ENCODE measurements around the gene CABP1.

The CABP1 gene

DNA sequence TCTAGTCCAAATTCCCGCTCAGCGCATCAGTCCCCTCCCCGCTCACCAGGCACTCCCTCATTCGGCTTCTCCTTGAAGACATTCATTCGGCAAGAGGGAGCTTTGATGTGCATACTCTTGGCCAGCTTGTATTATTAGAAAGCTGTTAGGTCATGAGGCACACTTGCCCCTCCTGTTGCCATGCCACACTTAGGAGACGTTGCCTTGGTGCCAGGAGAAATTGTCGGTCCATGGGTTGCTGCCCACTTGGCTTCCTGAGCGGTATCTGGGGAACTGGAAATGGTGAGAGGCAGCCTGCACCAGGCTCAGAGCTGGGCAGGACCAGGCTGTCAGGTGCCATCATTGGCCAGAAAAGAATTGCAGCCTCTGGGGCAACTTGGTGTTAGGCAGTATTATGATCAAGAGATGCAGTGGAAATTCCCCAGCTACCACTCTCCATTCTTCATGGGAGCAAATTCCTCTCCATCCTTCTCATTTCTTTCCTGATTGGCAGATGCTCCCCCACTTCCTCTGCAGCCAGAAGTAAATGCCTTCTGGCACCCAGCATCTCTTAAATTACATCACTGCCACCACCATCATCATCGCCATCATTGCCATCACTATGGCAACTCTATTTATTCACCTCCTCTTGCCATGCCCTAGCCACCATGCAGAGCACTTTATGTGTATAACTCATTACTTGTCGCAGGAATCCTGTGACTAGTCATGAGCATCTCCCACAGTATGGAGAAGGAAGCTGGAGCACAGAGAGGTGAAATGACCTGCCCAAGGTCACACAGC is 12.4 kb downstream of the CABP1 start:
- H3K4me1 ChIP-seq (ENCODE audit: control insufficient read depth in 1 of 2, insufficient read depth in 2 of 2, low read length in 2 of 2) = peaks cover 4 to 10% of the 10 kb centered on the region in 2 donors
- no peak overlapping the region for H3K9ac ChIP-seq (ENCODE audit: low read depth in 1 of 2, low read length in 2 of 2)
- H3K27ac ChIP-seq (ENCODE audit: low read depth, low read length) = no peak overlapping the region

GRCh38 chr12:120653611-120654010 is 13.2 kb downstream of the CABP1 start:
- no peak overlapping the region for H3K4me3 ChIP-seq (ENCODE audit: low read depth in 1 of 2, low read length in 2 of 2)
- H3K4me1 ChIP-seq (ENCODE audit: control insufficient read depth in 1 of 2, insufficient read depth in 2 of 2, low read length in 2 of 2) = peaks cover 4 to 10% of the 10 kb centered on the region in 2 donors
- H3K9ac ChIP-seq (ENCODE audit: low read depth in 1 of 2, low read length in 2 of 2) = no peak overlapping the region
- H3K9me3 ChIP-seq (ENCODE audit: control insufficient read depth in 1 of 2, low read length in 2 of 2) = no peaks in the 10 kb centered on the region
- no peaks in the 10 kb centered on the region for H3K36me3 ChIP-seq (ENCODE audit: control insufficient read depth in 1 of 2, insufficient read depth in 2 of 2, low read length in 2 of 2)
- peaks cover 4 to 11% of the 10 kb centered on the region in 2 donors for H3K27me3 ChIP-seq (ENCODE audit: control insufficient read depth in 1 of 2, insufficient read depth in 2 of 2, low read length in 2 of 2)
- no peak overlapping the region for H3K27ac ChIP-seq (ENCODE audit: low read depth, low read length)

More for the DNA sequence above, 12.4 kb downstream of the CABP1 start:
- Histone ChIP-seq H3K4me3 (ENCODE audit: low read depth in 1 of 2, low read length in 2 of 2) (no peak overlapping the region), H3K27me3 (ENCODE audit: control insufficient read depth in 1 of 2, insufficient read depth in 2 of 2, low read length in 2 of 2) (peaks cover 4 to 11% of the 10 kb centered on the region in 2 donors), H3K9me3 (ENCODE audit: control insufficient read depth in 1 of 2, low read length in 2 of 2) (no peaks in the 10 kb centered on the region), H3K36me3 (ENCODE audit: control insufficient read depth in 1 of 2, insufficient read depth in 2 of 2, low read length in 2 of 2) (no peaks in the 10 kb centered on the region)

DNA sequence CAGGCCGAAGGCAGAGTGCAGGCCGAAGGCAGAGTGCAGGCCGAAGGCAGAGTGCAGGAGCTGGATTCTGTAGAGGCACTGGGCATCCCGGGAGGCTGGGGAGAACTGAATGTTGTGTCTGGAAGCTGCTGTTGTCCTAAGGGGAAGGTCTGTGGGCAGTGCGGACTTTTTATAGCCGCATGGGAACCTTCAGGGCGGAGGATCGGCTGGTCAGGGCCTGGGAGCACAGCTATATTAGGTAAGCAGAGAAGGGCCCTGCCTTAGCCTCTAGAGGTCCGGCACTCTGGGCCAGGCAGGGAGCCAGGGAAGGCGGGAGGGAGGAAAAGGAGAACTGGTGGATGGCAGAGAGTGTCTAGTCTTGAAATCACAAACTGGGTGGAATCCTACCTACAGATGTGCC is 14.2 kb downstream of the CABP1 start:
- H3K9ac ChIP-seq (ENCODE audit: low read depth in 1 of 2, low read length in 2 of 2) = no peak overlapping the region
- no peak overlapping the region for H3K27ac ChIP-seq (ENCODE audit: low read depth, low read length)
- H3K4me3 ChIP-seq (ENCODE audit: low read depth in 1 of 2, low read length in 2 of 2) = no peak overlapping the region
- peaks cover under 1 to 10% of the 10 kb centered on the region in 2 donors for H3K27me3 ChIP-seq (ENCODE audit: control insufficient read depth in 1 of 2, insufficient read depth in 2 of 2, low read length in 2 of 2)
- no peaks in the 10 kb centered on the region for H3K9me3 ChIP-seq (ENCODE audit: control insufficient read depth in 1 of 2, low read length in 2 of 2)
- peaks cover 2 to 4% of the 10 kb centered on the region in 2 donors for H3K4me1 ChIP-seq (ENCODE audit: control insufficient read depth in 1 of 2, insufficient read depth in 2 of 2, low read length in 2 of 2)
- H3K36me3 ChIP-seq (ENCODE audit: control insufficient read depth in 1 of 2, insufficient read depth in 2 of 2, low read length in 2 of 2) = no peaks in the 10 kb centered on the region

- H3K9me3 ChIP-seq (ENCODE audit: control insufficient read depth in 1 of 2, low read length in 2 of 2) = no peaks in the 10 kb centered on the region
- peaks cover 0 to 8% of the 10 kb centered on the region in 2 donors for H3K27me3 ChIP-seq (ENCODE audit: control insufficient read depth in 1 of 2, insufficient read depth in 2 of 2, low read length in 2 of 2)
- H3K9ac ChIP-seq (ENCODE audit: low read depth in 1 of 2, low read length in 2 of 2) = no peak overlapping the region
- H3K36me3 ChIP-seq (ENCODE audit: control insufficient read depth in 1 of 2, insufficient read depth in 2 of 2, low read length in 2 of 2) = no peaks in the 10 kb centered on the region
- peaks cover 0 to 4% of the 10 kb centered on the region in 2 donors for H3K4me1 ChIP-seq (ENCODE audit: control insufficient read depth in 1 of 2, insufficient read depth in 2 of 2, low read length in 2 of 2)
- H3K4me3 ChIP-seq (ENCODE audit: low read depth in 1 of 2, low read length in 2 of 2) = no peak overlapping the region
- H3K27ac ChIP-seq (ENCODE audit: low read depth, low read length) = no peak overlapping the region
Measured at GRCh38 chr12:120656008-120656407, 15.6 kb downstream of the CABP1 start.

DNA sequence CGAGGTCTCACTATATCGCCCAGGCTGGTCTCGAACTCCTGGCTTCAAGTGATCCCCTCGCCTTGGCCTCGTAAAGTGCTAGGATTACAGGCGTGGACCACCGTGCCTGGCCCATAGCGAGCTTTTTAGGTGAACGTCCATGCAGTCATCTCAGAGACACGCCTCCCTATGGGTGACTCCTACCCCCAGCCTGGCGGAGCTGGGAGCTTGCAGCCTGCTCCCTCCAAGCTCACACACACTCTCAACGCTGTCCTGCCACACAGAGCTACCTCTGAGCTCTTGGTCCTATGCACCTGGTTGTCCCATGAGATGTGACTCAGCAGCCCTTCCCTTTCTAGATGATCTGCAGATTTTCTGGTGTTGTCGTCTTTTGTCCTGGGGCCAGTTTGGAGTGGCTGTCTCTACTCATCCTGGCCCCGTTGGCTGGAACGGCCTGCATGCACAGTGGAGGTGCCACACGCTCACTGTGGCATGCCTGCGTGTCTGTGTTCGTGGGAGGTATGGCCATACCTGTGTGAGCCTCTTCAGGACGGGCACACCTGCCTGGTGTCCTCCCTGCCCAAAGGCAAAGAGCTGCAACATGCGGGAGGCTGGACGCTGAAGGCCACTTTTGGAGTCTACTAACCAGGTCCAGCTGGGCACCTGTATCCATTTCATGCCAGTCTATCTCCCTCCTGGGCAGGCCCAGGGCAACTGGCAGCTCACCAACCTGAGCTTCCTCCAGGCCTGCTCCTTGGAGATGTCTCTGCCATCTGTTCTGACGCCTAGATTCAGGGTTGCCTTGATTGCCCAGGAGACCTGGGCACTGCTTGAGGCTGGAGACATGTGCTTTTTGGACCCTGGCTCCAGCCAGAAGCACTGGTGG is 18.1 kb downstream of the CABP1 start:
- Histone ChIP-seq H3K27ac (ENCODE audit: low read depth, low read length) (no peak overlapping the region), H3K9me3 (ENCODE audit: control insufficient read depth in 1 of 2, low read length in 2 of 2) (no peaks in the 10 kb centered on the region), H3K4me3 (ENCODE audit: low read depth in 1 of 2, low read length in 2 of 2) (no peak overlapping the region)

DNA sequence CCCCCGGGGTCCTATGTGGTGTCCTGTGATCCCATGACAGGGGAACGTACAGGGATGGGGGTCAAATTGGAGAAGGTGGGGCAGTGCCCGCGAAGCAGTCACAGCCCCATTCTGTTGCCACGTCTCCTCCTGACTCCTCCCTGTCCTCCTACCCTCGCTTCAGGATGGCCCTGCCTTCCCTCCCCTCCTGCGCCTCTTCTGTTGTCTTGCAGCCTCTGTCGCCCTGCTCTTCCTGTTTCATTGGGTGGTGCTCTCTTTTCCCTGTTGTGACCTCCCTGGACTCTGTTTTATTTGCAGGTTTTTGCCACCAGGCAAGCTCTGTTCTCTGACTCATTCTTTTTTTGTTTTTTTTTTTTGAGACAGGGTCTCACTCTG is 18.7 kb downstream of the CABP1 start:
- Histone ChIP-seq H3K4me3 (ENCODE audit: low read depth in 1 of 2, low read length in 2 of 2) (no peak overlapping the region), H3K9me3 (ENCODE audit: control insufficient read depth in 1 of 2, low read length in 2 of 2) (no peaks in the 10 kb centered on the region), H3K27ac (ENCODE audit: low read depth, low read length) (no peak overlapping the region), H3K27me3 (ENCODE audit: control insufficient read depth in 1 of 2, insufficient read depth in 2 of 2, low read length in 2 of 2) (peaks cover 0 to 3% of the 10 kb centered on the region in 2 donors), H3K9ac (ENCODE audit: low read depth in 1 of 2, low read length in 2 of 2) (no peak overlapping the region), H3K4me1 (ENCODE audit: control insufficient read depth in 1 of 2, insufficient read depth in 2 of 2, low read length in 2 of 2) (no peaks in the 10 kb centered on the region), H3K36me3 (ENCODE audit: control insufficient read depth in 1 of 2, insufficient read depth in 2 of 2, low read length in 2 of 2) (no peaks in the 10 kb centered on the region)

More for the DNA sequence above, 18.1 kb downstream of the CABP1 start:
- peaks cover 0 to 3% of the 10 kb centered on the region in 2 donors for H3K27me3 ChIP-seq (ENCODE audit: control insufficient read depth in 1 of 2, insufficient read depth in 2 of 2, low read length in 2 of 2)
- H3K36me3 ChIP-seq (ENCODE audit: control insufficient read depth in 1 of 2, insufficient read depth in 2 of 2, low read length in 2 of 2) = no peaks in the 10 kb centered on the region
- H3K9ac ChIP-seq (ENCODE audit: low read depth in 1 of 2, low read length in 2 of 2) = no peak overlapping the region
- H3K4me1 ChIP-seq (ENCODE audit: control insufficient read depth in 1 of 2, insufficient read depth in 2 of 2, low read length in 2 of 2) = no peaks in the 10 kb centered on the region

DNA sequence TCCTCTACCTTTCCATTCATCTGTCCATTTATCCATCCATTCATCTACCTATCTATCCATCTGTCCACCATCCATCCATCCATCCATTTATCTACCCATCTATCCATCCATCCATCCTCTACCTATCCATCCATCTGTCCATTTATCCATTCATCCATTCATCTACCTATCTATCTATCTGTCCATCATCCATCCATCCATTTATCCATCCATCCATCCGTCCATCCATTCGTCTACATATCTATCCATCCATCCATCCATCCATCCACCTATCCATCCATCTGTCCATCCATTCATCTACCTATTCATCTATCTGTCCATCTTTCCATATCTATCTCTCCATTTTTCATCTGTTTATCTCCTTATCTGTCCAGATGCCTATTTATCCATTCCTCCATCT is 21.0 kb downstream of the CABP1 start:
- peaks cover 0 to 3% of the 10 kb centered on the region in 2 donors for H3K27me3 ChIP-seq (ENCODE audit: control insufficient read depth in 1 of 2, insufficient read depth in 2 of 2, low read length in 2 of 2)
- H3K9me3 ChIP-seq (ENCODE audit: control insufficient read depth in 1 of 2, low read length in 2 of 2) = no peaks in the 10 kb centered on the region
- no peaks in the 10 kb centered on the region for H3K4me1 ChIP-seq (ENCODE audit: control insufficient read depth in 1 of 2, insufficient read depth in 2 of 2, low read length in 2 of 2)
- H3K36me3 ChIP-seq (ENCODE audit: control insufficient read depth in 1 of 2, insufficient read depth in 2 of 2, low read length in 2 of 2) = no peaks in the 10 kb centered on the region
- H3K4me3 ChIP-seq (ENCODE audit: low read depth in 1 of 2, low read length in 2 of 2) = no peak overlapping the region
- no peak overlapping the region for H3K27ac ChIP-seq (ENCODE audit: low read depth, low read length)
- no peak overlapping the region for H3K9ac ChIP-seq (ENCODE audit: low read depth in 1 of 2, low read length in 2 of 2)

- Histone ChIP-seq H3K36me3 (ENCODE audit: control insufficient read depth in 1 of 2, insufficient read depth in 2 of 2, low read length in 2 of 2) (no peaks in the 10 kb centered on the region), H3K4me1 (ENCODE audit: control insufficient read depth in 1 of 2, insufficient read depth in 2 of 2, low read length in 2 of 2) (no peaks in the 10 kb centered on the region), H3K27ac (ENCODE audit: low read depth, low read length) (no peak overlapping the region), H3K4me3 (ENCODE audit: low read depth in 1 of 2, low read length in 2 of 2) (no peak overlapping the region), H3K27me3 (ENCODE audit: control insufficient read depth in 1 of 2, insufficient read depth in 2 of 2, low read length in 2 of 2) (peaks cover 0 to 3% of the 10 kb centered on the region in 2 donors), H3K9ac (ENCODE audit: low read depth in 1 of 2, low read length in 2 of 2) (no peak overlapping the region), H3K9me3 (ENCODE audit: control insufficient read depth in 1 of 2, low read length in 2 of 2) (no peaks in the 10 kb centered on the region)
Measured at GRCh38 chr12:120662879-120663278, 22.5 kb downstream of the CABP1 start.

DNA sequence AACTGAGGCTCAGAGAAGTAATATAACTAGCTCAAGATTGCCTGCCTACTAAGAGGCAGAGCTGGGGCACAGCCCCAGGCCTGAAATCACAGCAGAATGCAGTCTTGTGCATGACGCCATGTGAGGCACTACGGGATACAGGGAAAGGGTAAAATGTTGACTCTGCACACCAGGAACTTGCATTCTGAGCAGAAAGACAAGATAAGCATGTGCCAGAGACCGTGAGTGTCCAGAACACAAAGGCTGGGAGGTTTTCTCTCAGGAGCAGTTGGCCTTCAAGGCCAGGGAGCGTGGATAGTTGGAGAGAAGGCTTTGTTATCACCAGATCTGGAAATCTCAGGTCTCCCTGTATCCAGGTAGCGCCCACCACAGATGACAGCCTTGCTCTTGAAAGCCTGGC is 23.3 kb downstream of the CABP1 start:
- Histone ChIP-seq H3K4me1 (ENCODE audit: control insufficient read depth in 1 of 2, insufficient read depth in 2 of 2, low read length in 2 of 2) (no peaks in the 10 kb centered on the region), H3K27me3 (ENCODE audit: control insufficient read depth in 1 of 2, insufficient read depth in 2 of 2, low read length in 2 of 2) (peaks cover 0 to 3% of the 10 kb centered on the region in 2 donors), H3K4me3 (ENCODE audit: low read depth in 1 of 2, low read length in 2 of 2) (no peak overlapping the region), H3K9me3 (ENCODE audit: control insufficient read depth in 1 of 2, low read length in 2 of 2) (no peaks in the 10 kb centered on the region), H3K27ac (ENCODE audit: low read depth, low read length) (no peak overlapping the region), H3K9ac (ENCODE audit: low read depth in 1 of 2, low read length in 2 of 2) (no peak overlapping the region), H3K36me3 (ENCODE audit: control insufficient read depth in 1 of 2, insufficient read depth in 2 of 2, low read length in 2 of 2) (no peaks in the 10 kb centered on the region)
